Measurements from ENCODE around the gene KIF1B.

Gene KIF1B, protein sequence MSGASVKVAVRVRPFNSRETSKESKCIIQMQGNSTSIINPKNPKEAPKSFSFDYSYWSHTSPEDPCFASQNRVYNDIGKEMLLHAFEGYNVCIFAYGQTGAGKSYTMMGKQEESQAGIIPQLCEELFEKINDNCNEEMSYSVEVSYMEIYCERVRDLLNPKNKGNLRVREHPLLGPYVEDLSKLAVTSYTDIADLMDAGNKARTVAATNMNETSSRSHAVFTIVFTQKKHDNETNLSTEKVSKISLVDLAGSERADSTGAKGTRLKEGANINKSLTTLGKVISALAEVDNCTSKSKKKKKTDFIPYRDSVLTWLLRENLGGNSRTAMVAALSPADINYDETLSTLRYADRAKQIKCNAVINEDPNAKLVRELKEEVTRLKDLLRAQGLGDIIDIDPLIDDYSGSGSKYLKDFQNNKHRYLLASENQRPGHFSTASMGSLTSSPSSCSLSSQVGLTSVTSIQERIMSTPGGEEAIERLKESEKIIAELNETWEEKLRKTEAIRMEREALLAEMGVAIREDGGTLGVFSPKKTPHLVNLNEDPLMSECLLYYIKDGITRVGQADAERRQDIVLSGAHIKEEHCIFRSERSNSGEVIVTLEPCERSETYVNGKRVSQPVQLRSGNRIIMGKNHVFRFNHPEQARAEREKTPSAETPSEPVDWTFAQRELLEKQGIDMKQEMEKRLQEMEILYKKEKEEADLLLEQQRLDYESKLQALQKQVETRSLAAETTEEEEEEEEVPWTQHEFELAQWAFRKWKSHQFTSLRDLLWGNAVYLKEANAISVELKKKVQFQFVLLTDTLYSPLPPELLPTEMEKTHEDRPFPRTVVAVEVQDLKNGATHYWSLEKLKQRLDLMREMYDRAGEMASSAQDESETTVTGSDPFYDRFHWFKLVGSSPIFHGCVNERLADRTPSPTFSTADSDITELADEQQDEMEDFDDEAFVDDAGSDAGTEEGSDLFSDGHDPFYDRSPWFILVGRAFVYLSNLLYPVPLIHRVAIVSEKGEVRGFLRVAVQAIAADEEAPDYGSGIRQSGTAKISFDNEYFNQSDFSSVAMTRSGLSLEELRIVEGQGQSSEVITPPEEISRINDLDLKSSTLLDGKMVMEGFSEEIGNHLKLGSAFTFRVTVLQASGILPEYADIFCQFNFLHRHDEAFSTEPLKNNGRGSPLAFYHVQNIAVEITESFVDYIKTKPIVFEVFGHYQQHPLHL (N-terminal part only)

DNA sequence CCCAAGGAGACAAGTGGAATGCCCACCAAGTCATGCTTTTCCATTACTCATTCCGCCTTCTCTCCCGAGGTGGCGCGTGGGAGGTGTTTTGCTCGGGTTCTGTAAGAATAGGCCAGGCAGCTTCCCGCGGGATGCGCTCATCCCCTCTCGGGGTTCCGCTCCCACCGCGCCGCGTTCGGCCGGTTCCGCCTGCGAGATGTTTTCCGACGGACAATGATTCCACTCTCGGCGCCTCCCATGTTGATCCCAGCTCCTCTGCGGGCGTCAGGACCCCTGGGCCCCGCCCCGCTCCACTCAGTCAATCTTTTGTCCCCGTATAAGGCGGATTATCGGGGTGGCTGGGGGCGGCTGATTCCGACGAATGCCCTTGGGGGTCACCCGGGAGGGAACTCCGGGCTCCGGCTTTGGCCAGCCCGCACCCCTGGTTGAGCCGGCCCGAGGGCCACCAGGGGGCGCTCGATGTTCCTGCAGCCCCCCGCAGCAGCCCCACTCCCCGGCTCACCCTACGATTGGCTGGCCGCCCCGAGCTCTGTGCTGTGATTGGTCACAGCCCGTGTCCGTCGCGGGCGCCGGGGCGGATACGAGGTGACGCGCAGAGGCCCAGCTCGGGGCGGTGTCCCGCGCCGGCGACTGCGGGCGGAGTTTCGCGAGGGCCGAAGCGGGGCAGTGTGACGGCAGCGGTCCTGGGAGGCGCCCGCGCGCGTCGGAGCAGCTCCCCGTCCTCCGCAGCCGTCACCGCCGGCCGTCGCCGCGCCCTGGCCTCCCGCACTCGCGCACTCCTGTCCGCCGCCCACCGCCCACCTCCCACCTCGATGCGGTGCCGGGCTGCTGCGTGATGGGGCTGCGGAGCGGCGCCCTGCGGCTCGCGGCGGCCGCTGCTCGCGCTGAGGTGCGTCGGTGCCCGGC, at the start of gene KIF1B:
Gene KIF1B, plus strand, starts transcription at position 666 of the 906 bp plus-strand sequence. CDS start 21,759 bp downstream, outside the sequence.
- peak; percentile 93 to 99 for DNase-seq

DNA sequence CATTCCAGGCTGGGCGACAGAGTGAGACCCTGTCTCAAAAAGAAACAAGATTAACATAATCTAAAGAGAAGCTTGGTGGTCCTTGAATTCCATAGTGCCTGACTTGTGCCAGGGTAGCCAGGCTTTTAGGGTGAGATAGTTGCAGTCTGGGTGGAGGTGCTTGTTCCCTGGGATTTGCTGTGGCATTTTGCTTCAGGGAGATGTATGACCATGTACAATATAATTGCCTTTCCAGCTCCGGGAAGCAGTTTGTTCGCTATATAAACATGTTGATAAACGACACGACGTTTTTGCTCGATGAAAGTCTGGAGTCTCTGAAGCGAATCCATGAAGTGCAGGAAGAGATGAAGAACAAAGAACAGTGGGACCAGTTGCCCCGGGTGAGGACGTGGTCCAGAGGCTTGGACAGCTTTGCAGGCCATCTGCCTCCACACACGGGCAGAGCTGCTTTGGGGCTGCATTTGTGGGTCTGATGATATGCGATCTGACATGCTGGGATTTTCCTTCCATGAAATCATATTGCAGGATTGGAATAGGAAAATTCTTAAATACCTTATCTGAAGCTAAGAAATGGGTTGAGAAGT, 49.4 kb upstream of the KIF1B start:
- DNase-seq: no peak

DNA sequence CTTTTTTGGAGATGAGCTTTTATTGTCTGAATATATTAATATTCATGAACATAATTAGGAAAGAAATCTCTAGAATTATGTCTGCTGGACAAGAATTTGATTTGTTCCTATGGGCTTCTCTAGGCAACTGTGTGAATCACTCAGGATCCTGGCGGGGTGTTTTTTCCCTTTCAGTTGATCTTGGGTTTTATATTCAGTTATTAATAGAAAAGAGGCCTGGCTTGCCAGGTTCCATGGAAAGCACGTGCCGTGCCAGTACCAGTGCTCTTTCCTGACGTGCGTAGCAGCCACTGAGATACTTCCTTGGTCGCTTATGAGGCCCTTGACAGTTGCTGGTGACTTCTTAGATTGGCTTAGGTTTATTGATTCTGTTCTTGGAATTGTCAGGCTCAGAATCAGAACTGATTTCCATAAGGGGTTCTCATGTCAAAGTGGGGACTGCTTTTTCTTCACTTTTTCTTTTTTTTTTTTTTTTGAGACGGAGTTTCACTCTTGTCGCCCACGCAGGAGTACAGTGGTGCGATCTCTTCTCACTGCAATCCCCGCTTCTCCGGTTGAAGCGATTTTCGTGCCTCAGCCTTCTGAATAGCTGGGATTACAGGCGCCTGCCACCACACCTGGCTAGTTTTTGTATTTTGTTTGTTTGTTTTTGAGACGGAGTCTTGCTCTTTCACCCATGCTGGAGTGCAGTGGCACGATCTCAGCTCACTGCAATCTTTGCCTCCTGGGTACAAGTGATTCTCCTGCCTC, 48.7 kb upstream of the KIF1B start:
- no peak for DNase-seq

DNA sequence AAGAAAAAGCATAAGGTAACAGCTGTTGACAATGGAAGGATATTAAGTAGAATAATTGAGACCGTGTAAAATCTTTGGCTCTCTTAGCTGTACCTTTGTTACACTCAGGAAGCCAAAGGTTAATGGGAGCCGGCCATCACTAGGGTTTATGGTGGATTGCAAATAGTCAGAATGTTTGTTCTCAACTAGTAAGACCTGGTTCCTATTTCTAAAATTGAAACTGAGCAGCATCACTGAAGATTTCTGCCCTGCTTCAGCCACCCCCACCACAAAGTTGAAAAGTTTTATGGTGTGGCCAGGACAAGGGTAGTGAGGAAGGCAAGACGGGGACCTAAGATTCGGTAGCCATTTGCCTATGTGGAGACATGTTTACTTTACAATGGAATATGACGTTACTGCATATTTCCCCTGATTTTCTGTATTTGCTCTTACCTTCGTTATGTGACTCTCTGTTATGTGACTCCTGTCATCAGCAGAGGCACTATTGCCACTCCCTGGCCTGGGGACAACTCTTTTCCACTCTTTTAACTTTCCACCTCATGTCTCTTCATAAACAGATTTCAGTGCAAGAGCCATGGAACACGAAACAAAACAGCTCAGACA, 41.4 kb upstream of the KIF1B start:
- DNase-seq: no peak

DNA sequence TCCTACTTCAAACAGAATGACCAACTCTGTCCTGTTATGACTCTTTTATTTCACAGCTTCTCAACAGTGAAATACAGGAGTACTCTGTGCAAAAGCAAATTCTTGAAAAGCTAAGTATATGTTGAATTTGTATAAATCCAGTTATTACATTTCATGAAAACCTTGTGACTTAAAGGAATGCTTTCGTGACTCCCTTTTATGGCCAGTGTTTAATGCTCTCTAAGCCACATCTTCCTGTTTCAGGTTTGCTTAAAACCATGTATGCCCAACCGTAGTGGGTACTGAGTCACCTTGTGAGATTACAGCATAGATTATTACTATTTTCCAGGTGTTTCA, 40.2 kb upstream of the KIF1B start:
- no peak for DNase-seq

DNA sequence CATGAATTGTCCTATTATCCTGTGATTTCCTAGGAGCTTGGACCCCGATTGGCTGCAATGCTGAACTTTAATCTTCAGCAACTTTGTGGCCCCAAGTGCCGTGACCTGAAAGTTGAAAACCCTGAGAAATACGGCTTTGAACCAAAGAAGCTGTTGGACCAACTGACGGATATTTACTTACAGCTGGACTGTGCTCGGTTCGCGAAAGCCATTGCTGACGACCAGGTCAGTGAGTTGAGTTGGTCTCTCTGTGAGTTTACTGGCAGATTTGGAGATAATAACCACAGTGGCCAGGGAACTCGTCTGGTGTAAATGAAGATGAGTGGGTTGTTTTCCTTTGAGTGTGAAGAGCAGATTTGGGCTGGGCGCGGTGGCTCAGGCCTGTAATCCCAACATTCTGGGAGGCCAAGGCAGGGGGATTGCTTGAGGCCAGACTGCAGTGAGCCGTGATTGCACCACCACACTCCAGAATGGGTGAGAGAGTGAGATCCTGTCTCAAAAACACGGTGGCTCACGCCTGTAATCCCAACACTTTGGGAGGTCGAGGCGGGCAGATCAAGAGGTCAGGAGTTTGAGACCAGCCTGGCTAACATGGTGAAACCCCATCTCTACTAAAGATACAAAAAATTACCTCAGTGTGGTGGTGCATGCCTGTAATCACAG, 39.1 kb upstream of the KIF1B start:
- DNase-seq: no peak

DNA sequence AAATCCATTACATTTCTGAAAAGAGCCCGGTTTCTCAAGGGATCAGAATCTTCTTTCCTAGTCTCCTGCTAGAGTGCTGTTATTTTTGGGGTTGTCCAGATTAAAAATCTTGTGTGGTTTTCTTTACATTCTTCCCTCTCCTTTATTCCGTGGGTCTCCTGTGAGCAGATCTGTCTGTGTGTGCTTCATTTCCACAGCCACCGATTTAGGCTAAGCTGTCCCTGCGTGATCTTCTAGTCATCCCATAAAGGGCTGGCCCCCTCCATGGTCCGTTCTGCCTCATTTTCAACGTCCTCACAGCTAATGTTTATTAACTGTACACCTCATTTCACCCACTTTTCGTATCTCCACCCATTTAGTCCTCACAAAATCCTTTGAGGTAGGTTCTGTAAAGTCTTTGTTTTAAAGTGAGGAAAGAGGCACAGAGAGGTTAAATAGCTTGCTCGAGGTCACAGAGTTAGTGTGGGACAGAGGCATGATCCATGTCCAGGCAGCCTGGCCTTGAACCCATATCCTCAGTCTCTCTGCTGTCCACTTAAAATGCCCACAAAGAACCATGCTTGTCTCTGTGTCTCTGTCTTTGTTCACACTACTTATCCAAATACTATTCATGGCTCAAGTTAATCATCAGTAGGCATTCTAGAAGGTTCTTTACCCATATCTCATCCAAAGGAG, 38.2 kb upstream of the KIF1B start:
- DNase-seq: no peak

DNA sequence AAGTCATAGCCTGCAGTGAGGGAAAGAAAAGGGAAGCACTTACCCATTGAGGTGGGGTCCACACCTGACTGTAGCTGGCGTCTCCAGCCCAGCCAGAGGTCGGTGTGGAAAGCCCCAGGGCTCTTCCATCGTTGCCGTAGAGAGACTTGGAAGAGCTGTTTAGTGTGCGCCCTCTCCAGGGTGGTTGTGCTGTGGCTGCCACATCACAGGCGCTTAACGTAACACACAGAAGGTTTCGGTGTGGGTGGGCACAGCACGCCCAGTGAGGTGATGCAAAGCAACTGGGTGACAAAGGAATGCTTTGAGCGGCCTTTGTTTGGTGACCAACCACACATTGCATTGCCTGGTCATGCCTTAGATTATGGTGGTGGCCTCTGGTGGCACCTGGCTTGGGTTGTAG, 36.8 kb upstream of the KIF1B start:
- DNase-seq: no peak

DNA sequence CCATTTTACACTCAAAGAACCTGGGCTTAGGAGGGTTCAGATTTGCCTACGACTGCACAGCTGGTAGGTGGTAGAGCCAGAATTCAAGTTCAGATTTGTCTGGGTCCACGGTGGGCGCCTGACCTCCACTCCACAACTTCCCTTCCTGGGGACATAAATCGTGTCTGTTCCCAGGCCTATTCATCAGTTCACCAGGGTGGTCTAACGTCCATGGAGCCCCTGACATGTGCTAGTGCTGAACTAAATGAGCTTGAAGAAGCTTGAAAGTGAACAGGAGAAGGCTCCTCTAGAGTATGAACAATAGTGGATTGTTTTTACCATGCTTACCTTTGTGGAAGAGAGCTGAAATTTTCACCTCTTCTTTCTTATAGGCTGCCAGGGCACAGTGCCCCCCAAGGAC, 32.5 kb upstream of the KIF1B start:
- no peak for DNase-seq

DNA sequence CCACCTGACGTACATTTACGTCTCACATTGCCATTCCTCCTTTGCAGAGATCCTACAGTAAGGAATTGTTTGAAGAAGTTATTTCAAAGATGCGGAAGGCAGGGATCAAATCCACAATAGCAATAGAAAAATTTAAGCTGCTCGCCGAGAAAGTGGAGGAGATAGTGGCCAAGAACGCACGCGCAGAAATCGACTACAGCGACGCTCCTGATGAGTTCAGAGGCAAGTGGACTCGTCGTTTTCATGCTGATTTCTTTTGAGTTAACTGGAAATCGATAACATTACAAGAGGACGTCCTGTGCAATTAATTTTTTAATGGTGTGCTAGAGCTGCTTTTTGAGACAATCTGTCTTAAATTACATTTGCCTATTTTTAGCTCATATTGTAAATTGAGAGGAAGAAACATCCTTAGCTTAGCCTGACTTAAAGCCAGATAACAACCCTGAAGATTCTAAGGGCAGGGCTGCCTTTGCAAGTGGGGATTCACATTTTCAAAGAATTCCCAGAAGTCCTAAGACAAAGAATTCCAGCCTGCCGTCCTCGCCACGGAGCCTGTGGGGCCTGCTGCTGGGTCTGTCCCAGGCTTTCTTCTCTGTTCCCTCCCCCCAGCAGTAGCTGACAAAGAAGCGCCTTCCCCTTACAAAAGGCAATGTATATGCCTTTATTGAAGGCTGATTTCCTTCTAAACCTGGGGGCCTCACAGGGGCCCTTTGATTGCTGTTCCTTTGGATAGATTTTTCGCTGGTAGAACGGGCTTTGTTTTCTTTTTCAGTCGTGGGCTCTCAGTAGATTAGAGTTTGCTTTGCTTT, 31.6 kb upstream of the KIF1B start:
- DNase-seq: no peak

DNA sequence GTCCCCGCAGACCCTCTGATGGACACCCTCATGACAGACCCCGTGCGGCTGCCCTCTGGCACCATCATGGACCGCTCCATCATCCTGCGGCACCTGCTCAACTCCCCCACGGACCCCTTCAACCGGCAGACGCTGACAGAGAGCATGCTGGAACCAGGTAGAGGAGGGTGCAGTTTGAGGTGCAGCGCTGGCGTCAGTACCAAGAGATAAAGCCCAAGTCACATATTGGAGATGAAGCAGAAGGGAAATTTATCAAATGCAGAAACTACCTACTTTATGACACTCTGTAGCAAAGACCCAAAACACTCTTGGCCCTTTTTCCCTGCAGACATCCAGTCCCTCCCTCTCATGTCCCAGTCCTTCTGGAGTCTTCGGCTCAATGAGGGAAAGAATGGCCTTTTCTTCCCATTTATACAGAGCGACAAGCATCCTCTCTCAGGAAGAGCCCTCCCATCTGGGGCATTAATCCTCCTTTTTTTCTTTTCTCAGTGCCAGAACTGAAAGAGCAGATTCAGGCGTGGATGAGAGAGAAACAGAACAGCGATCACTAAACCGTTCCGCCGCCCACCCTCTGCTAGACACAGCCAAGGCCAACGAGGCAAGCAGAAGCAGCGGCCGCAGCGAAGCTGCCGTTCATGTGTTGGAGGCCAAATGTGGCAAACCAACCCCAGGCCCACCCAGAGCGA, 30.8 kb upstream of the KIF1B start:
- DNase-seq: no peak

DNA sequence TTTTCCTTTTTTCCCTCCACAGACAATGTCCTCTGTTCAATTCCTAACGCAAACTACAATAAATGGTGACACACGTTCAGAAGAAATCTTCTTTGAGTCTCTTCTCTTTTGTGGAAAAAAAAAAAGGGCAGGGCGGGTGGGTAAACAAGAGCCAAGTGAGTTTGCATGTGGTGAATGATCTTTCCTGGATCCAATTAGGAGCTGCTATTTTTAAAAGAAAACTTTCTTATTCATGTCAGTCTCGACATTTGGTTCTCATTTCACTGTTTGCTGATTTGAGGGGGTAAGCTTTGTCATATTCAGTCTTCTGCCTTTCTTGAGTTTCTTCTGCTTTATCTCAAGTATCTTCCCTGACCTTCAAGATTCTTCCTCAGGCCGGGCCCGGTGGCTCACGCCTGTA, 29.2 kb upstream of the KIF1B start:
- no peak for DNase-seq

DNA sequence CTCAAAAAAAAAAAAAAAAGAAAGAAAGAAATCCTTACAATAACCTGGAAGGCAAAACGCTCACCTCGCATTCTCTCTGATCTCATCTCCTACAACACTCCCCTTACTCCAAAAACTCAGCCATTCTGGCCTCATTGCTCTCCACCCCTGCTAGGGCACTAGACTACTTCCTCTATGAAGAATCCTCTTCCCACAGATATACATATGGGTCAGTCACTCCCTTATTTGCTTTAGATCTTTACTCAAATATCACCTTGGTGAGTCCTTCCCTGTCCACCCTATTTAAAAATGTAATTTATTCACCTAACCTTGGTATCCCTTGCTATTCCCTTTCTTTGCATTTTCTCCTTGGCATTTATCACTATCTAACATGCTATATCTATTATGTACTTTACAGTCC, 24.6 kb upstream of the KIF1B start:
- no peak for DNase-seq

DNA sequence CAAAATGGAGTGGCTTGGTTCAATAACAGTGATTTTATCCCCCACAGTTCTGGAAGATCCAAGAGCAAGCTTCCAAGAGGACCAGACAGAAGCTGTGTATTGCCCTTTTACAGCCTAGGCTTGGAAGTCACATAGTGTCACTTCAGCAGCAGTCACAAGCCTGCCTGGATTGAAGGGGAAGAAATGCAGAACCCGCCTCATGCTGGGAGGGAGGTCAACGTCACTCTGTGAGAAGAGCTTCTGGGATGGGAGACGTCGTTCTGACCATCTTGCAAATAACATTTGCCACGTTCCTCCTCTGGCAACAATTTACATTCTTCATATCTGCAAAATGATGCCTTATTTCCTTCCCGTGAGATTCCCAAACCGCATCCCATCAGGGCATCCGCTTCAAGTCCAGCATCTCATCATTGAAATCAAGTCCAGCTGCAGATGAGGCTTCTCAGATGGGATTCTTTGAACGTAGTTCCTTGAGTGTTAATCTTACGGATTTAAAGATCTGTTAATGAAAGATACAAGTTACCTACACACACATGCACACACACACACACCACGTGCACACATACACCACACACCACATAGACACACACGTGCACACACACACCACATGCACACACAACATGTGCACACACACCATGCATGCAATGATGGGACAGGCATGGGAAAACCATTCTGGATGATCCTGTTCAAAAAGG, 23.9 kb upstream of the KIF1B start:
- no peak for DNase-seq

DNA sequence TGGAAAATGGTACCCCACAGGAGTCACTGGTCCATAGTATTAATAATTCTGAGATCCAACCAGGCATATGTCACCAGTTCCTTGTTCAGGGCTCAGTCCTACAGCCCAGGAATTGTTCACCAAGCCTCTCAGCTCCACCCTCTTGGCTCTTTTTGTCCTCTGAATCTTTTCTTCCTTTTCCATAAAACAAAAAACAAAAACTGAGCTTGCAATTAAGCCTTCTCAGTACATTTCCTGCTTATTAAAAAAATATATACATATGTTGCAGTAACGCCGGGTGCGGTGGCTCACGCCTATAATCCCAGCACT, 23.4 kb upstream of the KIF1B start:
- no peak for DNase-seq

DNA sequence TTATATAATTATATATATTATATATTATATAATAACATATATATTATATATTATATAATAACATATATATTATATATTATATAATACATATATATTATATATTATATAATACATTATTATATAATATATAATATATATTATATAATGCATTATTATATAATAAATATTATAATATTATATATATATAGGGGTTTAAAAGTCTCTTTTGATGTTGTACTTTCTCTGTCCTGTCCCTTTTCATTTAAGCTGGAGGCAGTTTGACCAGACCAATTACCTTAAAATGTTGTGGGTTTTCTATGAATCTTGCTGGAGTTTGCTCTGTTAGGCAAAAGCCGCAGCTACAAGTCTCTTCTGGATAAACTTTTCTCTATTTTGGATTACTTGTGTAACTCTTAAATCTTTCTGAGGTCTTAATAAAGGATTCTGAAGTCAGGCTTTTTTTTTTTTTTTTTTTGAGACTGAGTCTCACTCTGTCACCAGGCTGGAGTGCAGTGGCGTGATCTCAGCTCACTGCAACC, 22.2 kb upstream of the KIF1B start:
- DNase-seq: no peak

DNA sequence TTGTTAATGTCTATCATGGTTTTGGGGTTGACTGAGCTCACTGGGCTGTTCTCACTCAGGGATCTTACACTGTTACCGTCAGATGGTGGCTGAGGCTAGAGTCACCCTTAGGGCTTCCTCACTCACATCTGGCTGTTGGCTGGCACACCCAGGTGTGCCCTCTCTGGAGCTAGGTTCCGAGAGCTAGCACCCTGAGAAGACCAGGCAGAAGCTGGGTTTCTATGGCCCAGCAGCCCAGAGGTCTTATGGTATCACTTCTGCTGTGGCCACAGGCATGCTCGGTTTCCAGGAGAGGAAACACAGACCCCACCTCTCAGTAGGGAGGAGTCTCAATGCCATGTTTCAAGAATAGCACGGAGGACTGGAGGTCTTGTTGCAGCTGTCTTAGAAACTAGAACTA, 20.7 kb upstream of the KIF1B start:
- no peak for DNase-seq

Measured in NCI-H1930 (cell line).